Stimulated activated CD8-positive, alpha-beta memory T cell treated with anti-CD3 and anti-CD28 coated beads, Interleukin-15, amount 100 ng/mL, for 1 hour (primary cell): ENCODE measurements around the gene ANKRD49.

Experiments used
- DNase-seq: peaks from one replicate; pipeline ENCODE4 v3.0.0-alpha.2; 2020; ENCODE audit warnings: low read depth

ANKRD49 gene

DNA sequence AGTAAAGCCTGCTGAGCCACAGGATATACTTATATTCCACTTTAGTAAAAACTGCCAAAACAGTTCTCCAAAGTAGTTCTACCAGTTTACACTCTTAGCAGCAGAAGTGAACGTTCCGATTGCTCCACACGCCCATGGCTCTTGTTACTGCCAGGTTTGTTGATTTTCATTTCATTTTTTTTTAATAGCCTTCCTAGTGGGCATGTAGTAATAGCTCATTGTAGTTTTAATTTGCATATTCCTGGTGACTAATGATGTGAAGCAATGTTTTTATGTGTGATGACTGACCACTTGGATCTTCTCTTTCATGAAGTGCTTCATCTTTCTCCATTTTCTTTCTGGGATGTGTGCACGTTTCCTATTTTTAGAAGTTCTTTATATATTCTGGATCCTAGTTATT is 13.7 kb downstream of the ANKRD49 start:
- DNase-seq, result no peak

DNA sequence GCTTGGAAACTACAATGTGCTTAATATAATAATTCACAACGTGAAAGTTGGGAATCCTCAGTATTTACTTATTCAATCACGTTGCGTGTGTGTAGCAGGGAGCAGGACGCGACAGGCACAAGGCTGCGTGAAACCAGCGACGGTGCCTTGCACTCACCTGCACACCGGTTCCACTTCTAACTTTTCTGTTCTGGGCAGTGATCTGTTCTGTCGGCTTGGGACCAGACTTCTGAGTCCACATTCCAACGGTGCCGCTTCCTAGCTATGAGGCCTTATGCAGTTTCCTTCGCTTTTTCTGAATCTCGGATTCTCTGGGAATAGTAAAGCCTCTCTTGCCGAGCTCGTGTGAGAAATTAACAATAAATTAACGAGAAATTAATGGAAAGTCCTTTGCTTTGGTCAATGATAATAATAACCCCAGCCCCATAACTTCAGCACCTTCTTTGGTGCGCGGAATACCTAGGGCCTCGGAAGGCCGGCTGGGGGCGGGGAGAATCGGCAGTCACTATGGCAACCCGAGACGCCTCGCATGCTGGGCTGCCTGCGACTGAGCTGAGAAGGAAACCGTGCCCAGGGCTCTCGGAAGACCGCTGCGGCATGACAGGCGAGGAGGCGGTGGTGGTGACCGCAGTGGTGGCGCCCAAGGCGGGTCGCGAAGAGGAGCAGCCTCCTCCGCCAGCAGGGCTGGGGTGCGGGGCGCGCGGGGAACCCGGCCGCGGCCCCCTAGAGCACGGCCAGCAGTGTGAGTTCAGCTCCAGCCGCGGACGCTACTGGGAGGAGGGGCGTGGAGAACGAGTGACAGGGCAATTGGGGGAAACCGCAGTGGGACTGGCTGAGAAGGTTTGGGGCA is 18.4 kb downstream of the ANKRD49 start, which contains the start of gene C11orf97:
C11orf97 (plus strand) TSS at position 530 of the 850 bp plus-strand sequence; CDS start at position 598, 68 bp downstream.
- DNase-seq, result no peak

DNA sequence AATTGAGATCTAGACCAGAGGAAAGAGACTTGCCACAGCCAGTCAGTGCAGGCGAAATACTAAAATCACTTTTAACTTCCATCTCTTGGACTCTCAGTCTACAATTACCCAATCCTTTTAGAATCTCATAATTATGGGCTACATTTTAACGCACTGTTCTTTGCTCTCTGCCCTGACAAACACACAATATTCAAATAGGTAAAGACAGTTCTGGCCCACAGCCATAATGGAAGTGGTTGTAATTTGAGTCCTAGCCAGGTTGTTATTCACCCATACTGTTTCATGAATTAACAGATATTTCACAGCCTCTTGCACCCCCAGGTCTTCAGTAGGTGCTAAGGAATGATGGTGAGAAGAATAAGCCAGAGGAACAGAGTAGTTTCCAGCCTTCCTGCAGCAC is 19.3 kb downstream of the ANKRD49 start:
- DNase-seq, result no peak

DNA sequence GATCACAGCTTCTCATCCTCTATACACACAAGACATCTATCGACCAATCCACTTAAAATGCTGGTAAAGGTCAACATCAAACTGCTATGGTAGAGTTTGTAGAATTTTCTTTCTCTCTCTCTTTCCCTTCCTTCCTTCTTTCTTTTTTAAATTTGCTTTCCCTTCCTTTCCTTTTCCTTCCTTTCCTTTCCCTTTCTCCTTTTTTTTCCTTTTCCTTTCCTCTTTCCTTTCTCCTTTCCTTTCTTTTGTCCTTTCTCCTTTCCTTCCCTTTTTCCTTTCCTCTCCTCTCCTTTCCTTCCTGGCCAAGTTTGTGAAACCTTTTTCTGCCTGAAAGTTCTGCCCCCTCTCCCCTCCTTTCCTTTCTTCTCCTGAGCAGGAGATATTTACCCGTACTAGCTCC is 21.6 kb downstream of the ANKRD49 start:
- no peak for DNase-seq

DNA sequence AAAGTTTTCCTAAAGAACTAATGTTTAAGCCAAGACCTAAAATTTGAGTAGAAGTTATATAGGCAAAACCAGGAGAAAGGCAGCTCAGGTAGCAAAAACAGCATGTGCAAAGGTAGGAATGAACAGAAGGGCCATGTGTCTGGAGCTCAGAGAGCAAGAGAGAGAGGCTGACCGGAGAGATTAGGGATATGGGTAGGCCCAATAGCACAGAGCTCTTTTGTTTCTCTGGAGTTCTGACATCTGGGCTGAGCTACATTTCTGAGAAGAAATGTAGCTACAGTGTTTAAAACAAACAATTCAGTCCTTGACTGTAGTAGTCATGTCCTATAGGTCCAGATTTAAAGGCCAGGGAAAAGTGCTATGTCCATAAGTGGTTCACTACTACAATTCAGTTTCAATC is 22.9 kb downstream of the ANKRD49 start:
- no peak for DNase-seq

DNA sequence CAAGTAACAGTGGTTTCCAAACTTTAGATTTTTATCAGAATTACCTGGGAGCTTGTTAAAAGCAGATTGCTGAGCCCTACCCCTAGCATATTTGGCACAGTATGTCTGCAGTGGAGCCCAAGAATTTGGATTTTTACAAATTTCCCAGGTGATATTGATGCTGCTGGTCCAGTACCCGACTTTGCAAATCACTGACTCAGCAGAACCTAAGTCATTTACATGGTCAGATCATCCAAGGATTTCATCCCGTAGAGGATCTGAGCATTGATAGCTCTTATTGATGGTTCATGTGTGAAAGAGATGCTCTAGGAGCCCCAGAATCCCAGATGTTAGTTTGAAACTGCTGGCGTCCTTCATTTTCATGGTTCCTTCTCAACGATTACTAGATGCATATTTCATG is 24.5 kb downstream of the ANKRD49 start:
- no peak for DNase-seq

DNA sequence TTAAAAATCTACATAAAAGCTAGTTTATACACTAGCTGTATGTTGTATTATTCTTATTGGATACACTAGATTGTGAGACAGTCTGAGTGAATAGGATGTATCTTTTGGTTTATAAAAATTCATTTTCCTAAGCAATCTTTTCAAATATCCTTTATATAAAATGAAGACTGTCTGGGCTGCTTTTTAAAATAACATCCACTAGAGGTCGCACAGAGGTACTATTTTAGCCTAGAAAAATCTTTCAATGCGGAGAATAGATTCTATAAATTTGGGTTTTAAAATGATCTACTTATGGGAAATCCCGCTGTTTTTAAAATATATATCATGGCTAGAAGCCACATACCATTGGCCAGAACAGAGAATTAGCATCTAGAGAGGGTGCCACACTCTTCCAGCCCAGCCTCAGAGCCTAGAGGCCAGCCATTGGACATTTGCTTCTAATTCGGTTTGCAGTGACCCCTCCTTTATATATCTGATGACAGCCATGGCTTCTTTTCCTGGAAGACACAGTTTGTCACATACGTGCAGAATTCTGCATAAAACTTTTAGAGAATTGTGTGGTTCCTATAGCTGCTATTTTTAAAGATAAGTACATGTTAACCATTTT is 25.8 kb downstream of the ANKRD49 start:
- no peak for DNase-seq

DNA sequence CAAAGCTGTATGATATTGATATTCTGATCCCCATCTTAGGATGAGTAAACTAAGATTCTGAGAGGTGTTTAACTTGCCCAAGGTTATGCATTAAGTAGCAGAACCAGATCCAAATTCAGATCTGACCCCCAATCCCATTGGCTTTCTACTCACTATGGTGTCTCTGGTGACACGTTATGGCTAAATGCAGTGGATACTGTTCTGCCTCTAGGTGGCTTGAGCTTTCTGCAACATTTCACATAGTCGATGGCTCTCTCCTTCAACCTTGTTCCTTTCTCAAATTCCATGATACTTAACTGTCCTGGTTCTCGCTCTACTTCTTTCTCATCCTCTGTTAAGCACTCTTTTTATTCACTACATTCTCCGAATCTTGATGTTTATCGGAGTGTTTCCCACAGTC is 27.9 kb downstream of the ANKRD49 start:
- DNase-seq, result no peak

DNA sequence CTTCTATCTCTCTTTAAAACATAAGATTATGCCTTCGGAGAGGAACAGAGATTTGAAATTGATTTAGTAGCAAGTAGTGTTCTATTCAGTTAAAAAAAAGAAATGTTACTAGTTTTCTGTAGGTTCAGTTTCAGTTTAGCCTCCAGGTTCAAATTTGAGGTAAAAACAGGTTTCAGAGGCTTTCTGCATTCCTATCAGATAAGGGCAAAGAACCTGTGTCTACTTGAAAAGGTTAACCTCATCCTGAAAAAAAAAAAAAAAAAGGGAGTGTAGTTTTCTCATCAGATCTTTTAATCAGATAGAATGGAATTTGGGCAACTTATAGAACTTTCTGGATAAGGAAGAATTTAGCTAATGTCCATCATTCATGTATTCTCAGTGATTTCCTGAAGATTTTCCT is 30.6 kb downstream of the ANKRD49 start:
- no peak for DNase-seq

DNA sequence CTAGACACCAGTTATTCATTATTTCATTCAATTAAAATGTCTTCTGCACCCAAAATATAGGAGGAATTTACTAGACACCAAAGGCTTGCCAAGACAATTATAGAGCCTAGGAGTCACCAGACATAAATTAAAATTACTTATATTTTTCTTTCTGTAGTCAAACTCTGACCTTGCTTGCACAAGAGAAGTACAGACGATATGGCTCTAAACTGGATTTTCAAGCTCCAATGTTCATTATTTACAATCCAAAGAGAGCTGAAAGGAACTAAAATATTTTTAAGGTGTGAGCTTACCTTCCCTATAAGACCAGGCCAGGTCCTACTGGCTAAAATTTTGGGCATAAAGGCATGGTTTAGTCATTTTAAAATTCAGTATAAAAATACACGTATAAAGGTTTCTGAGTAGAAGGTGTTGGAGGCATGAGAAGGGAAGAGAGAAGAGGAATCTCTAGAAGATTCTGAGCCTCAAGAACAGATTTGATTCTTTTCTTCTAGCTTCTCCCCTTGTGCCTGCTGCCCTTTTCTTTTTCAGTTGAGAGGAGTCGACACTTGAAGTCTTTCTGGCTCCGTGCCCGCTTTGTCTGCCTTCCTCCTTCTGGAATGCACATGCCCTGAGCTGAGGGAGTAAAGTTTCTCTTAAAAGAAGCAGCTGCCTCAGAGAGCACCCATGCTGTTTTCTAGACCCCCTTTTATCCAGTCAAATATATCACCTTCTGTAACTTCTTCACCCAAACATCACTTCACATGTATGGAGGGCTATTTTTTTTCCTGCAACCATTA is 32.0 kb downstream of the ANKRD49 start:
- DNase-seq, result no peak

DNA sequence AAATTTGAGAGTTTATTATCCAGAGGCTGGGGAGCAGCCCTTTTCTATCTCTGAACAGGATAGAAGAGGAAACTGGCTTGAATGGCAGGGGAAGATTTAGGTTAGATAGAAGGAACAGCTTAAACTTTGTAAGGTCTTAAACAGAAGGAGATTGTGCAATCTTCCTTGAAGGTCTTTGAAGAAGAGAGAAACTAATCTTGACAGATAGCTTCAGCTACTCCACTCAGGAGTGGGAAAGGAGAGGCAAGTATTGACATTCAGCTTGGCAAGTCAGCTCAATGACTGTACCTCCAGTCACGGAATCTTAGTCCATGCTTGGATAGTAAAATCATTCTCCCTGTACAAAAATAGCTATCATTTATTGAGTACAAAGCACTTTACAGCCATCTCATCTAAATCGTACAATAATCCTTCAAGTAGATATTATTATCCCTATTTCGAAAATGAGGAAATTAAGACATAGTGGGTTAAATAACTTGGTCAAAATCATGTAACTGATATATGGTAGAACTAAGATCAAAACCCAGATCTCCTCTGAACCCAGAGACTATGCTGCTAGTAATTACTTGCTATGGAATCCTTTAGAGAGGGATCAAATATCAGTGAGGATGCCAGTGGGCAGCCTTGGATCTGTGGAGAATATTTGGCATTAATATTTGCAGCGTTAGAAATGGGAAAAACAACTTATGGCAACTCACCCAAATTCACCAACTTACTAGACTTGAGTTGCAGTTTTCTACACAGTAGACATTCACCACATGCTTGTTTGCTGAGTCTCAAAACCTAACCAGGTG is 33.1 kb downstream of the ANKRD49 start:
- no peak for DNase-seq

DNA sequence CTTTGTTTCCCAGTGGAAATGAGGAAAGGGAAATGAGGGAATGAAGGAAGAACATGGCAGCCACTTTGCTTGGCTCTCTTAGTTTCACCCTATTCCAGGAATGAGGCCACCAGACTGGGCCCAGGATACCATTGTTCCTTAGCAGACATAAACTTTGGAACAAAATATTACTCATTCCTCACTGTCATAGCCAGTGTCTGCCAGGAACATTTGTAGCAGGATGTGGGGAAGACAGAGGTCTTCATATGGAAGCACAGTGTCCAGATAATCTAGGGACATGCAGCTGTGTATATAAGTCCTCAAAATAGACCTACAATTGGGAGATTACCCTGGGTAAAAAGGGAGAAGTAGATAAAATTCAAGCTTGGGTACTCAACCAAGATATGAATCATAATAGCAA is 34.8 kb downstream of the ANKRD49 start:
- no peak for DNase-seq

DNA sequence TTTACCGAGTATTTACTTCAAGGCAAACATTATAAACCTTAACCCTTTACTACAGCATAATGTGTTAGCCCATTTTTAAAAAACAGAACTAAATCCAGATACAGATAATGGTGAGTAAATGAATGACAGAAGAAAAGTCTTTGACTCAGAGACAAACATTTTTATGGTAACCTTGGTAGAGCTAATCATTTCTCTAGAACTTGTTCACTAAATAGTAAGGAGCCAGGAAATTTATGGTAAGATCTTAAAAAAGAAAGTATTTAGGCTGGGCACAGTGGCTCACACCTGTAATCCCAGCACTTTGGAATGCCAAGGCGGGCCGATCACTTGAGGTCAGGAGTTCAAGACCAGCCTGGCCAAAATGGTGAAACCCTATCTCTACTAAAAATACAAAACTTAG is 38.4 kb downstream of the ANKRD49 start:
- no peak for DNase-seq

DNA sequence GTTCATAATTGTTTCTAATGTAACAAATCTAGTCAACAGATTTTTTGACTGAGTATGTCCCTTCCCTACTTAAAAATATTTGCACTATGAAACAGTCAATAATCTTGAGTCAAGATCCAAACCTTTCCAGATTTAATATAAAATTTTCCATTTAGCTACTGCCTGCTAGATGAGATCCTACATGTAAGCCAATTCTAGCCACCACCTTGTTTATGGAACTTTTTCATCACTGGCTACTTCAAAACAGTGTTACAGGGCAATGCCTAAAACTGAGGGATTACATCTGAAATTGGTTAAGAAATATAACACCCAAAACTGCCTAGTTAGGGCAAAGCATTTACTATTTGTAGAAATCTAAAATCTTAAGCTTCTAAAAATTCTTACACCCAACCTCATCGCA is 39.4 kb downstream of the ANKRD49 start:
- no peak for DNase-seq

DNA sequence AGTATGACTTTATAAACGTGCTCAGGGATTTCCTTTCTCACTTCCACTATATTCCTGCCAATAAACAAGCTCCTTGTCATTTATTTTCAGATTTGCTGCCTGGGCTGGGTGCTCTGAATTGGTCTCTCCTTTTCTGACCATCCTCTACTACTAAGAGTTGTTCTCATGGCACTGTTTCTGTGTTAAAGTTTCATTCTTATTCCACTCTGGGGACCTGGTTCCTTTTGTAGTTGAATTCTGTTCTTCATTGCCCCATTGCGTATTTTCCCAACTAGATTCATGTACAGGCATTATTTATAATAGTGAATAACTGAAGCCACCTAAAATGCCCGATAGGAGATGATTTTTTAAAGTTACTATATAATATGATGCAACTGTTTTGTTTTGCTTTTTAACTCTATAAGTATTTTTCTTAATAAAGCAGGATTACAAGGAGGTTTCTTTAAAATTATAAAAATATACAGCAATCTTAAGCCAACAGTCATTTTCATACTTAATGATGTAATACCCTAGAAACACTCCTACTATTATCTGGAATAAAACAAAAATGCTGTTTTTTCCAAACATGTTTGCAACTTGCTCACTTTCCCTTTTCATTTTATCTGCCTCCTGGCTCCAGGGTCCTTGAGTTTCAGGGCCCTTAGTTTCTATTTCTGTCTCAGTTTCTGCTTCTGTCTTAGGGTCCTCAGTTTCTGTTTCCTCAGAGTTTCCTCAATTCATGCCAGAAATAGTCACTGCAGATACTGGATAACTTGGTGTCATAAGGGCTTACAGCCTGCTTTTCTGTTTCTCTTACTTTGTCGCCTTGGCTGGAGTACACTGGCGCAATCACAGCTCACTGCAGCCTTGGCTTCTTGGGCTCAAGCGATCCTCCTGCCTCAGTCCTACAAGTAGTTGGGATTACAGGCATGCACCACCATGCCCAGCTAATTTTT is 40.2 kb downstream of the ANKRD49 start:
- no peak for DNase-seq

DNA sequence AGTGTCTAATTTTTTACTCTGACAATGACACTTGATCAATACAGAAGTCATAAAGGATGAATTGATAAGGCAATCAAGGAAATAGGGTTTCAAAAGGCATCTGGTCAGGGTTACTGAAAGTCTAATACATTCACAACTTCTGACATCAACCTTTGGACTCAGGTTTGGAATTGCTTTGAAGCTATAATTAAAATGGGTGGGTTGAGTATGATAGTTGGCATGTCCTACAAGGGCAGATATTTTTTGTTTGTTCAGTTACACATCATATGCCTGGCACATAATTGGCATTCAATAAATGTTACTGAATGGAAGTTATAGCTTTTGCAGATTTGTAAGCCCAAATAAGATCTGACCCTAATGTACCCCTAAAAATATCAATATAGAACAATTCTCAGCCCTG is 42.6 kb downstream of the ANKRD49 start:
- no peak for DNase-seq

DNA sequence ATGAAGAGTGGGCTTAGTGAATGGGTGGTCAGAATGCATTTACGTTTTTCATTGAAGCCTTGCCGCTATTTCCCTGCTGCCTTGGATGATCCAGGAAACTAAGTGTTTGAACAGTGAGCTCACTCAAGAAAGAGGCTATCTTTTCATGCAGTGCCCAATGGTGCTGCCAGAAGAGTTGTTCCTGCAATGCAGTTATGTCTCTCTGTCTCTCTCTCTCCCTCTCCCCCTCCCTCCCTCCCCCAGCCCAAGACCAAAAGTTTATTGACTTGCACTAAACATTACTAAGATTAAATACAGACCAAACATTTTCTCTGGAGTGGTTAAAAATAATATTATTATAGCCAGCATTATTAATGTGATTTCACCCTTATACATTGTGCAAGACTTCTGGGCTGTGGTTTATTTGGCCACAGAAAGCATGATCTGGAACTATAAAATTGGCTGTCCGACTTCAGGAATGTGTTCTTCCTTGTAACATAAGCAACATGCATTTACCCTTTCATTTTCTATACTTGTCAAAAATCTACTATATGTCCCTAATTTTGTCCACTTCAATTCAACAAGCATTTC is 43.3 kb downstream of the ANKRD49 start:
- no peak for DNase-seq

DNA sequence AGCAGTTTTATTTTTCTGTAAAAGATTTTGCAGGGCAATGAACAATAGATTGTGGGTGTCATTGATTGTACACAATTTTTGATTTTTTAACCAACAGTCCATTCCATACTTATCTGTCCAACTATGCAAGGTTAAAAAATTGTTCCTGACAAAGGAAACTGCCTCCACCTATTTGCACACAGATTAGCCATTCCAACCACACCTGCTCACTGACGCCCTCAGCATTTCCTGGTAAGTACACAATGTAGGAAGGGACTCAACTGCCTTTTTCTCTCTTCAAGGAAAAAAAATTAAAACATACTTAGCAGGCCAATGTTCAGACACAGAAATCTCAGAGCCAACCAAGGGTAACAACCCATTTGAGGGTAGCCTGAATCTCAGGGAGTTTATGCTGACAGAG is 45.6 kb downstream of the ANKRD49 start:
- DNase-seq, result no peak

DNA sequence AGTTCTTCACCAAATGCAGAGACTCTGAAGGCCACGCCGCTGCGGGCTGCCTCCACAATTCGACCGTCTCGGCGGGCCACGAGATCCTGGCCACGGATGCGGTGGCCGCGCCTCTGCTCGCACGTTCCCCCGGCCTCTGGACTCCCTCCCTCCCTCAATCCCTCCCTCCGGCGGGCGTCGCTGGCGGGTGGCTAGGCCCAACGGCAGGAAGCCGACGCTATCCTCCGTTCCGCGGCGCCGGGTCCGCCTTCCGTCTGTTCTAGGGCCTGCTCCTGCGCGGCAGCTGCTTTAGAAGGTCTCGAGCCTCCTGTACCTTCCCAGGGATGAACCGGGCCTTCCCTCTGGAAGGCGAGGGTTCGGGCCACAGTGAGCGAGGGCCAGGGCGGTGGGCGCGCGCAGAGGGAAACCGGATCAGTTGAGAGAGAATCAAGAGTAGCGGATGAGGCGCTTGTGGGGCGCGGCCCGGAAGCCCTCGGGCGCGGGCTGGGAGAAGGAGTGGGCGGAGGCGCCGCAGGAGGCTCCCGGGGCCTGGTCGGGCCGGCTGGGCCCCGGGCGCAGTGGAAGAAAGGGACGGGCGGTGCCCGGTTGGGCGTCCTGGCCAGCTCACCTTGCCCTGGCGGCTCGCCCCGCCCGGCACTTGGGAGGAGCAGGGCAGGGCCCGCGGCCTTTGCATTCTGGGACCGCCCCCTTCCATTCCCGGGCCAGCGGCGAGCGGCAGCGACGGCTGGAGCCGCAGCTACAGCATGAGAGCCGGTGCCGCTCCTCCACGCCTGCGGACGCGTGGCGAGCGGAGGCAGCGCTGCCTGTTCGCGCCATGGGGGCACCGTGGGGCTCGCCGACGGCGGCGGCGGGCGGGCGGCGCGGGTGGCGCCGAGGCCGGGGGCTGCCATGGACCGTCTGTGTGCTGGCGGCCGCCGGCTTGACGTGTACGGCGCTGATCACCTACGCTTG is 50.2 kb downstream of the ANKRD49 start, which contains the start of gene FUT4:
FUT4 (plus strand) TSS at position 227 of the 951 bp plus-strand sequence; CDS start at position 440, 213 bp downstream.
- peak; percentile 40 for DNase-seq
